Measurements from ENCODE around the gene B4GALT1.
A peak's percentile ranks its signal among the peaks of the same experiment; 100 is the strongest.
"Not testable (repeated sequence)": the region's sequence is repeated elsewhere in the genome, so short reads cannot be mapped to it uniquely, and the experiment has no call there.

Gene B4GALT1

GRCh38 chr9:33103501-33104281 is 63.4 kb downstream of the B4GALT1 start:
- no peak for DNase-seq (ENCODE audit: low read depth in 2 of 2)

GRCh38 chr9:33102551-33103210 is 64.5 kb downstream of the B4GALT1 start:
- no peak for DNase-seq (ENCODE audit: low read depth in 2 of 2)

- no peak for DNase-seq (ENCODE audit: low read depth in 2 of 2)
Observed at GRCh38 chr9:33101104-33101951, 65.8 kb downstream of the B4GALT1 start.

GRCh38 chr9:33099754-33100153 is 67.4 kb downstream of the B4GALT1 start:
- no peak for DNase-seq (ENCODE audit: low read depth in 2 of 2)

GRCh38 chr9:33097192-33097591 is 69.9 kb downstream of the B4GALT1 start:
- DNase-seq (ENCODE audit: low read depth in 2 of 2), result no peak

- no peak for DNase-seq (ENCODE audit: low read depth in 2 of 2)
Observed at GRCh38 chr9:33092634-33093033, 74.5 kb downstream of the B4GALT1 start.

- DNase-seq (ENCODE audit: low read depth in 2 of 2), result not testable (repeated sequence)
Observed at GRCh38 chr9:33085672-33086071, 81.5 kb downstream of the B4GALT1 start.

GRCh38 chr9:33082538-33083326 is 84.4 kb downstream of the B4GALT1 start:
- DNase-seq (ENCODE audit: low read depth in 2 of 2), result no peak

GRCh38 chr9:33082128-33082527 is 85.0 kb downstream of the B4GALT1 start:
- no peak for DNase-seq (ENCODE audit: low read depth in 2 of 2)

- peak; percentile 32 to 50 for DNase-seq (ENCODE audit: low read depth in 2 of 2)
Observed at GRCh38 chr9:33081128-33081851, 85.8 kb downstream of the B4GALT1 start.

GRCh38 chr9:33080534-33080933 is 86.6 kb downstream of the B4GALT1 start:
- DNase-seq (ENCODE audit: low read depth in 2 of 2), result no peak

- DNase-seq (ENCODE audit: low read depth in 2 of 2), result peak; percentile 85 to 91
Observed at GRCh38 chr9:33076046-33077004, 90.8 kb downstream of the B4GALT1 start, which contains the start of gene SMU1. TSS of gene SMU1 (minus strand) at chr9:33076674. CDS start at chr9:33076608, 66 bp downstream.

GRCh38 chr9:33068991-33069390 is 98.1 kb downstream of the B4GALT1 start:
- no peak for DNase-seq (ENCODE audit: low read depth in 2 of 2)

- DNase-seq (ENCODE audit: low read depth in 2 of 2), result no peak
Observed at GRCh38 chr9:33065157-33066076, 101.7 kb downstream of the B4GALT1 start.

Measured in stimulated activated CD4-positive, alpha-beta T cell treated with anti-CD3 and anti-CD28 coated beads, Interleukin-1b, Interleukin-23, amount 100 ng/mL, for 4 hours (primary cell).